ENCODE data around the gene C16orf96. TPM values are rescaled to one million over a fixed set of nuclear protein-coding genes. Genes with fewer than 3 reads are reported as not detected.

C16orf96 gene
- total RNA-seq, 1 experiment from 2014 or later: 0.10 TPM

- intact Hi-C loops (cut with micrococcal nuclease): loop anchor here (5.0 to 10.0 kb wide), 2 partner anchors 193 to 339 kb away; partner anchors contain the start of genes DNAJA3 and SEC14L5
- no peaks in the 10 kb centered on the region for H3K36me3 ChIP-seq (ENCODE audit: control insufficient read depth in 1 of 2, insufficient read depth in 2 of 2, low read length in 2 of 2)
- H3K4me3 ChIP-seq (replicated peaks in 1 of 2; ENCODE audit: low read depth in 1 of 2, low read length in 2 of 2): no peak overlapping the region
- H4K20me1 ChIP-seq (ENCODE audit: insufficient read depth): no peaks in the 10 kb centered on the region
- H3K9me3 ChIP-seq (ENCODE audit: control insufficient read depth in 1 of 2, insufficient read depth in 1 of 2, low read depth in 1 of 2, low read length in 2 of 2): no peaks in the 10 kb centered on the region
- ChIA-PET POLR2A (no interaction called here), RAD21 (ENCODE audit: low non-redundant PET in 1 of 2, low total read pairs in 2 of 2, uncharacterized antibody in 2 of 2, unreplicated experiment in 2 of 2) (no interaction called here), CTCF (no interaction called here)
- no peaks in the 10 kb centered on the region for H3K27me3 ChIP-seq (ENCODE audit: insufficient read depth, low read length)
- ATAC-seq: no peak
- DNase-seq (ENCODE audit: low read depth, low spot score): no peak
- BruUV-seq (replicated peaks): no TSS peak
- no peaks in the 10 kb centered on the region for H3K9me2 ChIP-seq (ENCODE audit: insufficient read depth)
- H3K27ac ChIP-seq (ENCODE audit: low read depth, low read length): no peak overlapping the region
- H2AFZ ChIP-seq (ENCODE audit: low read depth, low read length, poor library complexity, severe bottlenecking): no peak overlapping the region
- no peak overlapping the region for H3K4me2 ChIP-seq (ENCODE audit: low read length)
- H3K79me2 ChIP-seq (ENCODE audit: insufficient read depth, low read length): peaks cover 14% of the 10 kb centered on the region
- no peak overlapping the region for H3K9ac ChIP-seq (ENCODE audit: low read length)
- peaks cover 20 to 37% of the 10 kb centered on the region in 2 experiments for H3K4me1 ChIP-seq (ENCODE audit: control insufficient read depth in 1 of 2, insufficient read depth in 2 of 2, low read length in 2 of 2)
- TF ChIP-seq POLR2A (IDR thresholded peaks at IDR 0.05; ENCODE audit: borderline replicate concordance, extremely low read depth, insufficient read depth, insufficient read length) (no peak), MAX (IDR thresholded peaks at IDR 0.05) (no peak), ELF1 (IDR thresholded peaks at IDR 0.05; ENCODE audit: borderline replicate concordance, low read depth) (no peak), REST (IDR thresholded peaks at IDR 0.05; ENCODE audit: low read depth) (no peak), FOSL1 (IDR thresholded peaks at IDR 0.05; ENCODE audit: low read depth) (no peak), SRF (IDR thresholded peaks at IDR 0.05; ENCODE audit: low read depth) (no peak), EZH2phosphoT487 (IDR thresholded peaks at IDR 0.05; ENCODE audit: borderline replicate concordance) (no peak), EGR1 (IDR thresholded peaks at IDR 0.05; ENCODE audit: low read depth) (no peak), SP1 (IDR thresholded peaks at IDR 0.05; ENCODE audit: low read depth) (no peak), YY1 (IDR thresholded peaks at IDR 0.05; ENCODE audit: extremely low read depth, insufficient replicate concordance, low read depth, low read length) (no peak), CBX3 (IDR thresholded peaks at IDR 0.05; ENCODE audit: low read depth) (no peak), POLR2AphosphoS5 (IDR thresholded peaks at IDR 0.05; ENCODE audit: low read depth, low read length) (no peak), CEBPB (IDR thresholded peaks at IDR 0.05; ENCODE audit: low read depth) (no peak), ZBTB33 (IDR thresholded peaks at IDR 0.05; ENCODE audit: extremely low read depth, insufficient replicate concordance, low read length) (no peak), CTCF (IDR thresholded peaks at IDR 0.05 in 2 of 3, conservative IDR thresholded peaks at IDR 0.05 in 1 of 3; ENCODE audit: borderline replicate concordance in 1 of 3, insufficient read depth in 1 of 3, low read depth in 2 of 3, low read length in 2 of 3) (no peak)
Observed at GRCh38 chr16:4617880-4618279, 61.7 kb downstream of the C16orf96 start.
